HG02852 (cell line): ENCODE results near the gene CNR2.
A peak's percentile ranks its signal among the peaks of the same experiment; 100 is the strongest.
"Not testable (repeated sequence)": the region's sequence is repeated elsewhere in the genome, so short reads cannot be mapped to it uniquely, and the experiment has no call there.

ENCODE experiments used
- ATAC-seq: cut with Tn5 transposase; IDR thresholded peaks from one replicate; pipeline ENCODE4 v1.9.1; 2021; ENCODE audit warnings: mild to moderate bottlenecking, moderate library complexity; ENCODE audit not compliant: unreplicated experiment

CNR2 gene

DNA sequence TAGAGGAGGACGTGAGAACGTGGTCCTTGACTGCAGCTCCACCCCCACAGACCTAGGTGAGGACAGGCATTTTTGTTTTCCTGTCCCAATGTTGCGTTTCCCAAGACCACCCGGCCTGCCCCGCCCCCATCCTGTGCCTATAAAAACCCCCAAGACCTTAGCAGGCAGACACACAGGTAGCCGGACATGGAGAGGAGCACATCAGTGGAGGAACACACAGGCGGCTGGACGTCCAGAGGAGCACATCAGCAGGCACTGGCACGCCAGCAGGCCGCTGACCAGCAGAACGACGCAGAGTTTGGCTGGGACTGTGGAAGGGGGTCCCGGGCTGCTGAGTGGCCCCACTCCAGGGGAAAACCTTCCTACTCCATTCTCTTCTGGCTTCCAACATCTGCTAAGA, 75.3 kb downstream of the CNR2 start:
- ATAC-seq, result no peak

DNA sequence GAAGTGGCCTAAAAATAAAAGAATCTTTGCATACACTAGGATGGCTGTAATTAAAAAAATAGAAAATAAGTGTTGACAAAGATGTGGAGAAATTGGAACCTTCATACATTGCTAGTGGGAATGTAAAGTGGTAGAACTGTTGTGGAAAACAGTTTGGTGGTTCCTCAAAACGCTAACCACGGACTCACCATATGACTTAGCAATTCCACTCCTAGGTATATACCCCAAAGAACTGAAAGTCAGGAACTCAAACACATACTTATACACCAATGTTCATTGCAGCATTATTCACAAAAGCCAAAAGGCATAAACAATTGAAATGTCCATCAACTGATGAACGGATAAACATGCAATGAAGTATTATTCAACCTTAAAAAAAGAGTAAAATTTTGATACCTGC, 77.1 kb downstream of the CNR2 start:
- no peak for ATAC-seq

- not testable (repeated sequence) for ATAC-seq
Measured at GRCh38 chr1:23834156-23834555, 79.0 kb downstream of the CNR2 start.

- ATAC-seq, result no peak
Measured at GRCh38 chr1:23827717-23828116, 85.4 kb downstream of the CNR2 start.

DNA sequence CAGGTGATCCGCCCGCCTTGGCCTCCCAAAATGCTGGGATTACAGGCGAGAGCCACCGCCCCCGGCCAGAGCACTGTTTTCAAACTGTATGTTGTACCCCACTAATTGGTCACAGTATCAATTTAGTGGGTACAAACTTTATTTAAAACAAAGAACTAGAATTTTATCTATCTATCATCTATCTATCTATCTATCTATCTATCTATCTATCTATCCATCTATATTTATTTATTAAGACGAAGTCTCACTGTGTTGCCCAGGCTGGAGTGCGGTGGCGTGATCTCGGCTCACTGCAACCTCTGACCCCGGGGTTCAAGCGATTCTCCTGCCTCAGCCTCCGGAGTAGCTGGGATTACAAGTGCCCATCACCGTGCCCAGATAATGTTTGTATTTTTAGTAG, 86.6 kb downstream of the CNR2 start:
- not testable (repeated sequence) for ATAC-seq

DNA sequence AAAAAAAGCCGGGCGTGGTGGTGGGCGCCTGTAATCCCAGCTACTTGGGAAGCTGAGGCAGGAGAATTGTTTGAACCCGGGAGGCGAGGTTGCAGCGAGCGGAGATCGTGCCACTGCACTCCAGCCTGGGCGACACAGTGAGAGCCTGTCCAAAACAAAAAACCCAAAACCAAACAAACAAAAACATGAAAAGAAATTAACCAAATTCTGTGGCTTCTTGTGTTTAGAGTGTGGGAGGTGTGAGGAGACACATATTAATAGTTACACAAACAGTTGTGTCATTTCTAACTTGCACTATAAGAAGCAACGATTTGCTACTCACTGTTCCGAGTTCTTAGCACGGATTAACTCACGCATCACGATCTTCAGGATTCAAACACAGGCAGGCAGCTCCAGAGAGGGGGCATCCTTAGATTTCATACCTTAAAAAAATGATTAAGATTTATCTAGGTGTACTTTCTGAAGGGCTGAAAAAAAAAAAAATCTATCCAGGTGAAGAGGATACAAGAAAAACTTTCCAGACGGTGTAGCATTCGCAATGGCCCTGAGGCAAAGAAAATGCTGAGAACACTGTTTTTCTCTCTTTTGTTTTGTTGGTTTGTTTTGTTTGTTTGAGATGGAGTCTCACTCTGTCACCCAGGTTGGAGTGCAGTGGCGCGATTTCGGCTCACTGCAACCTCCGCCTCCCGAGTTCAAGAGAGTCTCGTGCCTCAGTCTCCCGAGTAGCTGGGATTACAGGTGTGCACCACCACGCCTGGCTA, 87.2 kb downstream of the CNR2 start:
- ATAC-seq, result no peak

GRCh38 chr1:23825076-23825761, 87.9 kb downstream of the CNR2 start, which contains the start of gene HMGCL:
HMGCL (minus strand) TSS chr1:23825429; CDS start chr1:23825415, 14 bp downstream.
- peak; percentile 86 for ATAC-seq

DNA sequence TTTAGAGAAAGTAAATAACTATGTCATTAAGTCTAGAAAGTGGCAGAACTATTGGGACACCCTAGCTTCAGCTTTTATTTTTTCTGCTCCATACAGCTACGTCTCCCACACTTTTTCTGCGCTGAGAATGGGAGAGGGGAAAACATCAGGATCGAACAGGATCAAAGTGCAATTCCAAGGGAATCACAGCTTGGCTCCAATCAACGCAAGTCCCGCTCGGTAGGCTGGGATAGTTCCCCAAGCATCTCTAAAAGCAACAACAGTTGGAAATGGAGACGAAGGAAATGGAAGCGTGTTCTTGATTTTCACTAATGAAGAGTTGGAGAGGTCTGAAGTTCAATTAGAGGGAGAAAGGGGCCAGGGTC, 88.5 kb downstream of the CNR2 start:
- no peak for ATAC-seq

- ATAC-seq, result no peak
Measured at GRCh38 chr1:23823767-23824166, 89.4 kb downstream of the CNR2 start.
